ENCODE results near the gene NEGR1.

The NEGR1 gene

GRCh38 chr1:71362691-71363090 is 919.6 kb downstream of the NEGR1 start:
- H3K4me1 ChIP-seq (ENCODE audit: control insufficient read depth, insufficient read depth, low read length, poor library complexity, severe bottlenecking): no peaks in the 10 kb centered on the region
- no peaks in the 10 kb centered on the region for H3K27me3 ChIP-seq (replicated peaks; ENCODE audit: control insufficient read depth, insufficient read depth, low read length, poor library complexity, severe bottlenecking)
- H3K9me3 ChIP-seq (ENCODE audit: control insufficient read depth, low read length): no peaks in the 10 kb centered on the region
- DNase-seq: no peak
- H3K36me3 ChIP-seq (ENCODE audit: control insufficient read depth, insufficient read depth, low read length): no peaks in the 10 kb centered on the region
- no peak overlapping the region for H3K4me3 ChIP-seq (ENCODE audit: insufficient read depth, low read depth, low read length, poor library complexity, severe bottlenecking)
- no peak overlapping the region for H3K27ac ChIP-seq (ENCODE audit: insufficient read depth, low read length, poor library complexity, severe bottlenecking)

- Histone ChIP-seq H3K27ac (ENCODE audit: insufficient read depth, low read length, poor library complexity, severe bottlenecking) (no peak overlapping the region), H3K36me3 (ENCODE audit: control insufficient read depth, insufficient read depth, low read length) (no peaks in the 10 kb centered on the region), H3K4me3 (ENCODE audit: insufficient read depth, low read depth, low read length, poor library complexity, severe bottlenecking) (no peak overlapping the region), H3K27me3 (replicated peaks; ENCODE audit: control insufficient read depth, insufficient read depth, low read length, poor library complexity, severe bottlenecking) (no peaks in the 10 kb centered on the region), H3K9me3 (ENCODE audit: control insufficient read depth, low read length) (peaks cover 3% of the 10 kb centered on the region), H3K4me1 (ENCODE audit: control insufficient read depth, insufficient read depth, low read length, poor library complexity, severe bottlenecking) (no peaks in the 10 kb centered on the region)
- no peak for DNase-seq
Observed at GRCh38 chr1:71362076-71362475, 920.3 kb downstream of the NEGR1 start.

GRCh38 chr1:71357708-71358107 is 924.6 kb downstream of the NEGR1 start:
- H3K27ac ChIP-seq (ENCODE audit: insufficient read depth, low read length, poor library complexity, severe bottlenecking): no peak overlapping the region
- H3K4me3 ChIP-seq (ENCODE audit: insufficient read depth, low read depth, low read length, poor library complexity, severe bottlenecking): no peak overlapping the region
- peaks cover 3% of the 10 kb centered on the region for H3K9me3 ChIP-seq (ENCODE audit: control insufficient read depth, low read length)
- H3K36me3 ChIP-seq (ENCODE audit: control insufficient read depth, insufficient read depth, low read length): no peaks in the 10 kb centered on the region
- no peaks in the 10 kb centered on the region for H3K4me1 ChIP-seq (ENCODE audit: control insufficient read depth, insufficient read depth, low read length, poor library complexity, severe bottlenecking)
- DNase-seq: no peak
- no peaks in the 10 kb centered on the region for H3K27me3 ChIP-seq (replicated peaks; ENCODE audit: control insufficient read depth, insufficient read depth, low read length, poor library complexity, severe bottlenecking)

GRCh38 chr1:71351438-71351837 is 930.9 kb downstream of the NEGR1 start:
- no peaks in the 10 kb centered on the region for H3K9me3 ChIP-seq (ENCODE audit: control insufficient read depth, low read length)
- DNase-seq: no peak

GRCh38 chr1:71350805-71351204 is 931.5 kb downstream of the NEGR1 start:
- no peaks in the 10 kb centered on the region for H3K4me1 ChIP-seq (ENCODE audit: control insufficient read depth, insufficient read depth, low read length, poor library complexity, severe bottlenecking)
- no peak for DNase-seq

More at GRCh38 chr1:71351438-71351837, 930.9 kb downstream of the NEGR1 start:
- Histone ChIP-seq H3K36me3 (ENCODE audit: control insufficient read depth, insufficient read depth, low read length) (no peaks in the 10 kb centered on the region), H3K4me3 (ENCODE audit: insufficient read depth, low read depth, low read length, poor library complexity, severe bottlenecking) (no peak overlapping the region), H3K27ac (ENCODE audit: insufficient read depth, low read length, poor library complexity, severe bottlenecking) (no peak overlapping the region), H3K4me1 (ENCODE audit: control insufficient read depth, insufficient read depth, low read length, poor library complexity, severe bottlenecking) (no peaks in the 10 kb centered on the region), H3K27me3 (replicated peaks; ENCODE audit: control insufficient read depth, insufficient read depth, low read length, poor library complexity, severe bottlenecking) (no peaks in the 10 kb centered on the region)

GRCh38 chr1:71350330-71350729 is 932.0 kb downstream of the NEGR1 start:
- no peak for DNase-seq
- Histone ChIP-seq H3K4me1 (ENCODE audit: control insufficient read depth, insufficient read depth, low read length, poor library complexity, severe bottlenecking) (no peaks in the 10 kb centered on the region), H3K4me3 (ENCODE audit: insufficient read depth, low read depth, low read length, poor library complexity, severe bottlenecking) (no peak overlapping the region), H3K27me3 (replicated peaks; ENCODE audit: control insufficient read depth, insufficient read depth, low read length, poor library complexity, severe bottlenecking) (no peaks in the 10 kb centered on the region), H3K36me3 (ENCODE audit: control insufficient read depth, insufficient read depth, low read length) (no peaks in the 10 kb centered on the region), H3K9me3 (ENCODE audit: control insufficient read depth, low read length) (no peaks in the 10 kb centered on the region), H3K27ac (ENCODE audit: insufficient read depth, low read length, poor library complexity, severe bottlenecking) (no peak overlapping the region)

More at GRCh38 chr1:71350805-71351204, 931.5 kb downstream of the NEGR1 start:
- Histone ChIP-seq H3K36me3 (ENCODE audit: control insufficient read depth, insufficient read depth, low read length) (no peaks in the 10 kb centered on the region), H3K27me3 (replicated peaks; ENCODE audit: control insufficient read depth, insufficient read depth, low read length, poor library complexity, severe bottlenecking) (no peaks in the 10 kb centered on the region), H3K27ac (ENCODE audit: insufficient read depth, low read length, poor library complexity, severe bottlenecking) (no peak overlapping the region), H3K9me3 (ENCODE audit: control insufficient read depth, low read length) (no peaks in the 10 kb centered on the region), H3K4me3 (ENCODE audit: insufficient read depth, low read depth, low read length, poor library complexity, severe bottlenecking) (no peak overlapping the region)

All from effector memory CD4-positive, alpha-beta T cell (primary cell).